Naive thymus-derived CD4-positive, alpha-beta T cell (primary cell): Measurements from ENCODE around the gene SEPHS2. TPM values are rescaled to one million over a fixed set of nuclear protein-coding genes. Genes with fewer than 3 reads are reported as not detected.

Experiments used
- ATAC-seq: fragments of 150-1000 bp; cut with Tn5 transposase; 2 replicates; pipeline ENCODE4 v1.10.0; 2021; ENCODE audit warnings: mild to moderate bottlenecking, moderate library complexity
- CTCF ChIA-PET: fragments of 350-600 bp; sonication (Branson Sonifier 250); formaldehyde crosslinking; loops from one replicate; lab custom pipeline; 2021; ENCODE audit warnings: antibody characterized with exemption; lab: Charles Lee
- POLR2A ChIA-PET: fragments of 350-600 bp; sonication (Branson Sonifier 250); formaldehyde crosslinking; loops from one replicate; lab custom pipeline; 2021; ENCODE audit warnings: antibody characterized with exemption, inconsistent platforms; lab: Charles Lee
- DNase-seq, 9 donors: peaks; one replicate each; pipeline versions ENCODE4 v3.0.0 to v3.0.0-alpha.2; 2020 to 2022; ENCODE audit warnings: mixed read lengths in 1 of 9
- H3K27ac ChIP-seq: one replicate; pipeline ENCODE4 v1.7.0; 2013; ENCODE audit warnings: mild to moderate bottlenecking, low read depth, low read length, moderate library complexity
- H3K27me3 ChIP-seq, 2 donors: one replicate each; pipeline ENCODE4 v1.7.0; 2013; ENCODE audit warnings: low read length in 2 of 2, mild to moderate bottlenecking in 2 of 2, moderate library complexity in 2 of 2; ENCODE audit not compliant: control insufficient read depth in 2 of 2, insufficient read depth in 2 of 2
- H3K36me3 ChIP-seq, 3 experiments: 1 replicate in 2 of 3; 2 replicates in 1 of 3; pipeline ENCODE4 v1.7.0; 2013; ENCODE audit warnings: low read length in 3 of 3, mild to moderate bottlenecking in 3 of 3, moderate library complexity in 1 of 3; ENCODE audit not compliant: insufficient read depth in 3 of 3, control insufficient read depth in 2 of 3
- H3K4me1 ChIP-seq, 2 donors: one replicate each; pipeline ENCODE4 v1.7.0; 2013; ENCODE audit warnings: low read length in 2 of 2, mild to moderate bottlenecking in 2 of 2, moderate library complexity in 1 of 2; ENCODE audit not compliant: control insufficient read depth in 2 of 2, insufficient read depth in 2 of 2
- H3K4me3 ChIP-seq: 2 replicates; pipeline ENCODE4 v1.7.0; 2013; ENCODE audit warnings: mild to moderate bottlenecking, low read length
- H3K9me3 ChIP-seq, 3 experiments: 1 replicate in 2 of 3; 2 replicates in 1 of 3; pipeline ENCODE4 v1.7.0; 2013; ENCODE audit warnings: low read length in 3 of 3; ENCODE audit not compliant: control insufficient read depth in 2 of 3
- H3K27ac Mint-ChIP-seq, 9 donors: one replicate each; pipeline ENCODE4 v1.8.0; 2020 to 2022; ENCODE audit warnings: mixed read lengths in 9 of 9, mild to moderate bottlenecking in 8 of 9, moderate library complexity in 5 of 9, inconsistent platforms in 2 of 9
- H3K27me3 Mint-ChIP-seq, 5 donors: one replicate each; pipeline ENCODE4 v1.8.0; 2021 to 2022; ENCODE audit warnings: mixed read lengths in 5 of 5, mild to moderate bottlenecking in 1 of 5
- H3K36me3 Mint-ChIP-seq, 5 donors: one replicate each; pipeline ENCODE4 v1.8.0; 2020 to 2022; ENCODE audit warnings: mixed read lengths in 5 of 5, mild to moderate bottlenecking in 3 of 5, inconsistent platforms in 1 of 5
- H3K4me1 Mint-ChIP-seq, 7 donors: one replicate each; pipeline ENCODE4 v1.8.0; 2020 to 2022; ENCODE audit warnings: mixed read lengths in 7 of 7, mild to moderate bottlenecking in 3 of 7, inconsistent platforms in 1 of 7
- H3K4me3 Mint-ChIP-seq, 10 donors: one replicate each; pipeline ENCODE4 v1.8.0; 2020 to 2022; ENCODE audit warnings: mild to moderate bottlenecking in 10 of 10, mixed read lengths in 10 of 10, moderate library complexity in 6 of 10, inconsistent platforms in 2 of 10
- H3K9me3 Mint-ChIP-seq, 11 donors: one replicate each; pipeline ENCODE4 v1.8.0; 2020 to 2022; ENCODE audit warnings: mixed read lengths in 11 of 11, mild to moderate bottlenecking in 4 of 11, inconsistent platforms in 1 of 11, moderate library complexity in 1 of 11
- intact Hi-C, 2 donors: fragments of 100-400 bp; cut with micrococcal nuclease; formaldehyde crosslinking; loops; one replicate each; pipeline ENCODE4 v1.15.1; 2023
- polyA plus RNA-seq, 2 donors: library from polyadenylated mRNA; unstranded; fragments of 300-500 nt; fragmentation: Illumina TruSeq; gene quantifications; one replicate each; pipeline ENCODE4 v1.2.3, GENCODE V29; 2021
- total RNA-seq, 6 experiments: library from RNA in 5 of 6; stranded (reverse) in 5 of 6; gene quantifications; 1 replicate in 5 of 6; 2 replicates in 1 of 6; pipeline ENCODE4 v1.2.3 and lab custom pipeline; 2021 to 2026

Gene SEPHS2
- total and polyA plus RNA-seq, 7 experiments from 2014 or later, result 20.9 to 83.9 (median 50.3) TPM

GRCh38 chr16:30407102-30407803 lies 38.4 kb downstream of the SEPHS2 start, which contains the start of gene ZNF771:
TSS of gene ZNF771 (plus strand) at chr16:30407606. CDS start at chr16:30408054, 448 bp downstream.
- Mint-ChIP-seq H3K36me3 (peaks cover 0 to 5% (median 4%) of the 10 kb centered on the region in 5 donors), H3K4me3 (peak within 1 kb of the TSS; percentile 87 to 100 (median 97)), H3K27ac (peak within 1 kb of the TSS; percentile 83 to 97 (median 95)), H3K4me1 (peaks cover 21 to 31% (median 27%) of the 10 kb centered on the region in 7 donors), H3K27me3 (peaks cover 0 to 4% (median 0%) of the 10 kb centered on the region in 5 donors), H3K9me3 (peaks cover 0 to 5% (median 0%) of the 10 kb centered on the region in 11 donors)
- intact Hi-C loops, result loop anchor here (1.0 to 10.0 kb wide), 13 partner anchors 10 to 432 kb away; partner anchors contain the start of genes MAPK3 (in 2 of the 2), SEPTIN1 (in 2 of the 2), ZNF48 (in 2 of the 2) and ALDOA (in 1 of the 2)
- H3K27ac ChIP-seq, result peak within 1 kb of the TSS; percentile 74
- ATAC-seq (peak; percentile 93), DNase-seq (peak; percentile 66 to 93 (median 69))
- peaks cover 0 to 12% of the 10 kb centered on the region in 2 donors for H3K4me1 ChIP-seq
- no peaks in the 10 kb centered on the region for H3K27me3 ChIP-seq
- ChIA-PET POLR2A (interaction anchor here (0.5 to 9.0 kb wide), 22 partner anchors 9 to 340 kb away, joined by 3 to 156 read pairs (median 4); partner anchors contain the start of genes CD2BP2, DCTPP1, SEPTIN1 and TBC1D10B), CTCF (interaction anchor here (0.7 to 2.7 kb wide), 10 partner anchors 9 to 495 kb away, joined by 3 to 11 read pairs (median 4); partner anchors contain the start of genes DCTPP1, SEPTIN1, TBC1D10B and ZNF48)
- H3K36me3 ChIP-seq, result peaks cover 0 to 10% (median 0%) of the 10 kb centered on the region in 3 experiments
- H3K4me3 ChIP-seq, result peak within 1 kb of the TSS; percentile 85
- H3K9me3 ChIP-seq, result no peaks in the 10 kb centered on the region

- peak overlapping the region; percentile 87 to 100 (median 97) for H3K4me3 Mint-ChIP-seq
- Histone ChIP-seq H3K27ac (peak overlapping the region; percentile 74), H3K36me3 (peaks cover 0 to 5% (median 0%) of the 10 kb centered on the region in 3 experiments), H3K27me3 (no peaks in the 10 kb centered on the region), H3K4me3 (peak overlapping the region; percentile 85), H3K4me1 (peaks cover 0 to 12% of the 10 kb centered on the region in 2 donors), H3K9me3 (no peaks in the 10 kb centered on the region)
- peak; percentile 20 for ATAC-seq
- H3K9me3 Mint-ChIP-seq, result peaks cover 0 to 5% (median 0%) of the 10 kb centered on the region in 11 donors
- CTCF ChIA-PET, result interaction anchor here (0.7 to 2.7 kb wide), 7 partner anchors 9 to 495 kb away, joined by 3 to 11 read pairs (median 4); partner anchors contain the start of genes DCTPP1, SEPTIN1 and TBC1D10B
- peaks cover 0 to 4% (median 0%) of the 10 kb centered on the region in 5 donors for H3K27me3 Mint-ChIP-seq
- peaks cover 0 to 2% (median 0%) of the 10 kb centered on the region in 5 donors for H3K36me3 Mint-ChIP-seq
- H3K27ac Mint-ChIP-seq, result peak overlapping the region; percentile 83 to 97 (median 95)
- peaks cover 21 to 28% (median 24%) of the 10 kb centered on the region in 7 donors for H3K4me1 Mint-ChIP-seq
- POLR2A ChIA-PET, result interaction anchor here (0.5 to 9.0 kb wide), 19 partner anchors 9 to 340 kb away, joined by 3 to 156 read pairs (median 4); partner anchors contain the start of genes CD2BP2, DCTPP1, SEPTIN1 and TBC1D10B
- intact Hi-C loops, result loop anchor here (1.0 to 10.0 kb wide), 13 partner anchors 11 to 432 kb away; partner anchors contain the start of genes MAPK3 (in 2 of the 2), SEPTIN1 (in 2 of the 2), ZNF48 (in 2 of the 2) and ALDOA (in 1 of the 2)
- no peak for DNase-seq
These were observed 38.9 kb downstream of the SEPHS2 start for GRCh38 chr16:30406795-30407101.

GRCh38 chr16:30401768-30402425 lies 43.8 kb downstream of the SEPHS2 start:
- Mint-ChIP-seq H3K27me3 (peaks cover 0 to 4% (median 0%) of the 10 kb centered on the region in 5 donors), H3K36me3 (peaks cover 0 to 5% (median 3%) of the 10 kb centered on the region in 5 donors), H3K27ac (peak overlapping the region in 3 of 9 donors; percentile 46 to 85 (median 59)), H3K9me3 (peaks cover 0 to 4% (median 0%) of the 10 kb centered on the region in 11 donors), H3K4me1 (peaks cover 16 to 30% (median 27%) of the 10 kb centered on the region in 7 donors), H3K4me3 (peak overlapping the region; percentile 54 to 93 (median 88))
- intact Hi-C loops, result loop anchor here (10.0 kb wide), 3 partner anchors 307 to 427 kb away; partner anchors contain the start of genes ALDOA (in 1 of the 2), TAOK2 (in 1 of the 2), TBX6 (in 1 of the 2) and YPEL3 (in 1 of the 2)
- ATAC-seq, result no peak
- Histone ChIP-seq H3K27me3 (no peaks in the 10 kb centered on the region), H3K4me1 (peaks cover 6 to 10% of the 10 kb centered on the region in 2 donors), H3K9me3 (no peaks in the 10 kb centered on the region), H3K4me3 (no peak overlapping the region), H3K27ac (no peak overlapping the region), H3K36me3 (peaks cover 0 to 18% (median 0%) of the 10 kb centered on the region in 3 experiments)
- CTCF ChIA-PET, result interaction anchor here (0.6 to 1.2 kb wide), 3 partner anchors 10 to 389 kb away, joined by 3 to 6 read pairs (median 3); no protein-coding TSS in a partner anchor
- DNase-seq, result no peak
- POLR2A ChIA-PET, result interaction anchor here (0.6 to 14.0 kb wide), 5 partner anchors 13 to 464 kb away, joined by 3 to 254 read pairs (median 5); partner anchors contain the start of gene SEPTIN1

- DNase-seq (no peak), ATAC-seq (no peak)
- Mint-ChIP-seq H3K4me1 (peaks cover 27 to 41% (median 37%) of the 10 kb centered on the region in 7 donors), H3K27me3 (no peaks in the 10 kb centered on the region), H3K36me3 (peaks cover 0 to 7% (median 4%) of the 10 kb centered on the region in 5 donors), H3K9me3 (no peaks in the 10 kb centered on the region), H3K4me3 (peak overlapping the region; percentile 72 to 93 (median 90)), H3K27ac (peak overlapping the region in 8 of 9 donors; percentile 73 to 91 (median 84))
- ChIA-PET POLR2A (interaction anchor here (0.6 to 14.0 kb wide), 6 partner anchors 10 to 256 kb away, joined by 3 to 254 read pairs (median 4); partner anchors contain the start of gene SEPTIN1), CTCF (interaction anchor here (0.9 to 2.1 kb wide), 2 partner anchors 10 to 29 kb away, joined by 4 read pairs; no protein-coding TSS in a partner anchor)
- Histone ChIP-seq H3K27me3 (no peaks in the 10 kb centered on the region), H3K9me3 (no peaks in the 10 kb centered on the region), H3K36me3 (peaks cover 0 to 18% (median 0%) of the 10 kb centered on the region in 3 experiments), H3K27ac (peak overlapping the region; percentile 70), H3K4me3 (peak overlapping the region; percentile 74), H3K4me1 (peaks cover 11 to 18% of the 10 kb centered on the region in 2 donors)
- intact Hi-C loops, result loop anchor here (10.0 kb wide), 3 partner anchors 305 to 425 kb away; partner anchors contain the start of genes ALDOA (in 1 of the 2), TAOK2 (in 1 of the 2), TBX6 (in 1 of the 2) and YPEL3 (in 1 of the 2)
These were observed 46.1 kb downstream of the SEPHS2 start for GRCh38 chr16:30399435-30400186.

GRCh38 chr16:30398661-30399434 lies 46.8 kb downstream of the SEPHS2 start:
- Histone ChIP-seq H3K4me1 (peaks cover 14 to 22% of the 10 kb centered on the region in 2 donors), H3K4me3 (no peak overlapping the region), H3K36me3 (peaks cover 0 to 18% (median 0%) of the 10 kb centered on the region in 3 experiments), H3K27ac (peak overlapping the region; percentile 70), H3K9me3 (no peaks in the 10 kb centered on the region), H3K27me3 (no peaks in the 10 kb centered on the region)
- intact Hi-C loops, result no loop called here
- Mint-ChIP-seq H3K4me3 (peak overlapping the region in 9 of 10 donors; percentile 47 to 92 (median 86)), H3K9me3 (no peaks in the 10 kb centered on the region), H3K27ac (peak overlapping the region in 4 of 9 donors; percentile 17 to 85 (median 46)), H3K4me1 (peaks cover 32 to 46% (median 41%) of the 10 kb centered on the region in 7 donors), H3K36me3 (peaks cover 0 to 7% (median 4%) of the 10 kb centered on the region in 5 donors), H3K27me3 (no peaks in the 10 kb centered on the region)
- POLR2A ChIA-PET, result interaction anchor here (0.7 to 14.0 kb wide), 7 partner anchors 9 to 257 kb away, joined by 3 to 254 read pairs (median 5); partner anchors contain the start of genes SEPTIN1 and ZNF771
- DNase-seq (no peak), ATAC-seq (no peak)
- CTCF ChIA-PET, result interaction anchor here (0.9 to 1.1 kb wide), 2 partner anchors 8 to 11 kb away, joined by 3 to 4 read pairs; no protein-coding TSS in a partner anchor
